ENCODE measurements around the gene AGPAT2.

Gene AGPAT2

DNA sequence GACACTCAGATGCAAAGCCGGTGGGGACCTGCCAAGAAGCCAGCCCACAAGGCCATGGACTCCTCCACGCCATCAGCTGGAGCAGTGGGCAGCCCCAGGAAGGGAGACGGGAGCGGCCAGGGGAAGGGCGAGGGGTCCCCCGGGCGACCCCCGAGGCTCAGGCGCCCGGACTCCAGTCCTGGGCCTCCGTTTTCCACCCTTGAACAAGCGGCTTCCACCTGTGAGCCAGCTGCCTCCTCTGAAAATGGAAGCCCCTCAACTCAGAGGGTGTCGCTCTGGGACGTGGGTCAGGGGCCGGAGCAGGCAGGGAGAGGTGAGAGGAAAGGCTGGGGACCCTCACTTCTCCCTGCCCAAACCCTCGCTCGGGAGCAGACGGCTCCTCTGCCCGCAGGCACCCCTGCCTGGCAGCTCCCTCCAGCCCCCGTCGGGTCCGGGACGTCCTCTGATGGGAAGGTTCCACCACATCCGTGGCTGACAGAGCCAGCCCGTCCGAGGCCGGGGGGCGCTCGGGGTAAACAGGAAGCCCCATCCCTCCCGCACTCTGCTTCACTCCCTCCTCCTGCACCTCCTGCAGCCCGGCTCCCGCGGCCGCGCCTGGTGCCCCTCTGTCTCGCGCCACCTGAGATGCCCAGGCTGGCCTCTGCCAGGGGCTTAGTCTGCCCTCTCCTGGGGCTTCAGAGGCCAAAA lies 28.3 kb downstream of the AGPAT2 start:
- ATAC-seq: no peak
- TF ChIP-seq CSDC2 (CRISPR knock-in tag; IDR thresholded peaks at IDR 0.05) (no peak), ZFP3 (CRISPR knock-in tag; IDR thresholded peaks at IDR 0.05) (no peak), ZNF565 (CRISPR knock-in tag; conservative IDR thresholded peaks at IDR 0.05; ENCODE audit: low read depth) (no peak), SNAI2 (CRISPR knock-in tag; IDR thresholded peaks at IDR 0.05) (no peak), ISL1 (CRISPR knock-in tag; IDR thresholded peaks at IDR 0.05) (no peak), TCF4 (CRISPR knock-in tag; IDR thresholded peaks at IDR 0.05; ENCODE audit: borderline replicate concordance) (no peak), RARB (CRISPR knock-in tag; IDR thresholded peaks at IDR 0.05) (no peak), OSR1 (CRISPR knock-in tag; IDR thresholded peaks at IDR 0.05) (no peak), PATZ1 (CRISPR knock-in tag; IDR thresholded peaks at IDR 0.05; ENCODE audit: borderline replicate concordance) (no peak), ZC3H10 (CRISPR knock-in tag; IDR thresholded peaks at IDR 0.05) (no peak), PPARA (CRISPR knock-in tag; IDR thresholded peaks at IDR 0.05; ENCODE audit: borderline replicate concordance) (no peak), ESRRG (CRISPR knock-in tag; IDR thresholded peaks at IDR 0.05) (no peak)
- TF ChIP-seq, protein P1, sequence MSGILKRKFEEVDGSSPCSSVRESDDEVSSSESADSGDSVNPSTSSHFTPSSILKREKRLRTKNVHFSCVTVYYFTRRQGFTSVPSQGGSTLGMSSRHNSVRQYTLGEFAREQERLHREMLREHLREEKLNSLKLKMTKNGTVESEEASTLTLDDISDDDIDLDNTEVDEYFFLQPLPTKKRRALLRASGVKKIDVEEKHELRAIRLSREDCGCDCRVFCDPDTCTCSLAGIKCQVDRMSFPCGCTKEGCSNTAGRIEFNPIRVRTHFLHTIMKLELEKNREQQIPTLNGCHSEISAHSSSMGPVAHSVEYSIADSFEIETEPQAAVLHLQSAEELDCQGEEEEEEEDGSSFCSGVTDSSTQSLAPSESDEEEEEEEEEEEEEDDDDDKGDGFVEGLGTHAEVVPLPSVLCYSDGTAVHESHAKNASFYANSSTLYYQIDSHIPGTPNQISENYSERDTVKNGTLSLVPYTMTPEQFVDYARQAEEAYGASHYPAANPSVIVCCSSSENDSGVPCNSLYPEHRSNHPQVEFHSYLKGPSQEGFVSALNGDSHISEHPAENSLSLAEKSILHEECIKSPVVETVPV (CRISPR knock-in tag; IDR thresholded peaks at IDR 0.05): no peak
- TF ChIP-seq, protein P2, sequence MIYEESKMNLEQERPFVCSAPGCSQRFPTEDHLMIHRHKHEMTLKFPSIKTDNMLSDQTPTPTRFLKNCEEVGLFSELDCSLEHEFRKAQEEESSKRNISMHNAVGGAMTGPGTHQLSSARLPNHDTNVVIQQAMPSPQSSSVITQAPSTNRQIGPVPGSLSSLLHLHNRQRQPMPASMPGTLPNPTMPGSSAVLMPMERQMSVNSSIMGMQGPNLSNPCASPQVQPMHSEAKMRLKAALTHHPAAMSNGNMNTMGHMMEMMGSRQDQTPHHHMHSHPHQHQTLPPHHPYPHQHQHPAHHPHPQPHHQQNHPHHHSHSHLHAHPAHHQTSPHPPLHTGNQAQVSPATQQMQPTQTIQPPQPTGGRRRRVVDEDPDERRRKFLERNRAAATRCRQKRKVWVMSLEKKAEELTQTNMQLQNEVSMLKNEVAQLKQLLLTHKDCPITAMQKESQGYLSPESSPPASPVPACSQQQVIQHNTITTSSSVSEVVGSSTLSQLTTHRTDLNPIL (CRISPR knock-in tag; IDR thresholded peaks at IDR 0.05; ENCODE audit: low read depth): no peak
- TF ChIP-seq, protein P3, sequence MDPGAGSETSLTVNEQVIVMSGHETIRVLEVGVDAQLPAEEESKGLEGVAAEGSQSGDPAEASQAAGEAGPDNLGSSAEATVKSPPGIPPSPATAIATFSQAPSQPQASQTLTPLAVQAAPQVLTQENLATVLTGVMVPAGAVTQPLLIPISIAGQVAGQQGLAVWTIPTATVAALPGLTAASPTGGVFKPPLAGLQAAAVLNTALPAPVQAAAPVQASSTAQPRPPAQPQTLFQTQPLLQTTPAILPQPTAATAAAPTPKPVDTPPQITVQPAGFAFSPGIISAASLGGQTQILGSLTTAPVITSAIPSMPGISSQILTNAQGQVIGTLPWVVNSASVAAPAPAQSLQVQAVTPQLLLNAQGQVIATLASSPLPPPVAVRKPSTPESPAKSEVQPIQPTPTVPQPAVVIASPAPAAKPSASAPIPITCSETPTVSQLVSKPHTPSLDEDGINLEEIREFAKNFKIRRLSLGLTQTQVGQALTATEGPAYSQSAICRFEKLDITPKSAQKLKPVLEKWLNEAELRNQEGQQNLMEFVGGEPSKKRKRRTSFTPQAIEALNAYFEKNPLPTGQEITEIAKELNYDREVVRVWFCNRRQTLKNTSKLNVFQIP (CRISPR knock-in tag; IDR thresholded peaks at IDR 0.05; ENCODE audit: borderline replicate concordance, low read depth): no peak

- no peak for ATAC-seq
- TF ChIP-seq PATZ1 (CRISPR knock-in tag; IDR thresholded peaks at IDR 0.05; ENCODE audit: borderline replicate concordance) (no peak), SNAI2 (CRISPR knock-in tag; IDR thresholded peaks at IDR 0.05) (no peak), GLIS3 (CRISPR knock-in tag; IDR thresholded peaks at IDR 0.05) (no peak), BACH2 (CRISPR knock-in tag; IDR thresholded peaks at IDR 0.05; ENCODE audit: borderline replicate concordance) (no peak), ZFP30 (CRISPR knock-in tag; IDR thresholded peaks at IDR 0.05) (no peak)
Observed at GRCh38 chr9:136657974-136658848, 29.0 kb downstream of the AGPAT2 start.

DNA sequence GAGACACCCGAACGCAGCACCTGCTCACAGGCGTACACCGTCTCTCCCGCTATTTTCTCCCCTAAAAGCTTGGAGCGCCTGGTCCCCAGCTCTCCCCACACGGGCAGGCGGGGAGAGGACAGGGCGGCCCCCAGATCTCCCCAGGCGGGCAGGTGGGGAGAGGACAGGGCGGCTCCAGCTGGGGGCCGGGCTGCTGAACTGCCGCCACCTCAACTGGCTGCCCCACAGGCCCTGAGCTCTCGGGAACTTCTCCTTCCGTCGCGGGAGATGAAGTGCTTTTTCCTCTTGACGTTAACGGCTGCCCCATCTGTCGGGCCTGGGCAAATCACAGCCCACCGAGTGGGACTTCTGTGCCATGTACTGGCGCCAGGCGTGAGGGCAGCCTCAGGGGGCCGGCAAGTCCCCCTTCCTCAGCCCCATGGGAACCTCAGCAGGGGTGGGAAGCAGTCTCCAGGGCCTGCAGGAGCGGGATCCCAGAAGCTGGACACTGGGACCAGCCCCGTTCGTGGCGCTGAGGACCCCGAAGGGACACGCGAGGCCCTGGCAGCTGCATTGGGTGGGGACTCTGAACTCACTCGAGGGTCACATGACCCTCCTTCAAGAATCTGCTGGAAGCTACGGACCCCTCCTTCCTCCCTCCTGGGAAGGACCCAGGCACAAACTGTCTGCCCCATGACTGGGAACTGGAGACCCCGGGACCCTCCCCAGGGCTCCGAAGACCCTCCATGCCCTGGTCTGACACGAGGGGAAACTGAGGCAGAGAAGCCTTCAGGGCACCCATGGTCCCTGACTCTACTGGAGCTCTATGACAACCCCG lies 30.3 kb downstream of the AGPAT2 start:
- ATAC-seq: no peak
- TF ChIP-seq SNAI2 (CRISPR knock-in tag; IDR thresholded peaks at IDR 0.05): no peak
- TF ChIP-seq, protein P3 (CRISPR knock-in tag; IDR thresholded peaks at IDR 0.05; ENCODE audit: borderline replicate concordance, low read depth): no peak

Data from SK-N-SH treated with all-trans-retinoic acid at 6 μM for 48 hours (cell line).